Progenitor cell of endocrine pancreas (in vitro differentiated cells): Measurements from ENCODE around the gene GNA15. TPM values are rescaled to one million over a fixed set of nuclear protein-coding genes. Genes with fewer than 3 reads are reported as not detected.

Source experiments
- DNase-seq: peaks from one replicate; pipeline ENCODE4 v3.0.0; 2021; ENCODE audit warnings: low spot score; ENCODE audit not compliant: unreplicated experiment
- H3K27ac Mint-ChIP-seq: 2 replicates; pipeline ENCODE4 v1.8.0; 2021; ENCODE audit warnings: mild to moderate bottlenecking, moderate library complexity, mixed read lengths
- H3K27me3 Mint-ChIP-seq: 2 replicates; pipeline ENCODE4 v1.8.0; 2021; ENCODE audit warnings: mixed read lengths
- H3K36me3 Mint-ChIP-seq: 2 replicates; pipeline ENCODE4 v1.8.0; 2022; ENCODE audit warnings: mixed read lengths; ENCODE audit not compliant: insufficient read depth
- H3K4me1 Mint-ChIP-seq: 2 replicates; pipeline ENCODE4 v1.8.0; 2021; ENCODE audit warnings: low read depth, mixed read lengths
- H3K4me3 Mint-ChIP-seq: 2 replicates; pipeline ENCODE4 v1.8.0; 2021; ENCODE audit warnings: low read depth, mild to moderate bottlenecking, moderate library complexity, mixed read lengths
- H3K9me3 Mint-ChIP-seq: 2 replicates; pipeline ENCODE4 v1.8.0; 2021; ENCODE audit warnings: low read depth, mixed read lengths
- total RNA-seq: library from RNA; stranded (reverse); gene quantifications from 2 replicates; pipeline ENCODE4 v1.2.1, GENCODE V29; 2021
- TF ChIP-seq, protein P1 (sequence below): fragments of 200-600 bp; sonication (generic); IDR thresholded peaks from one replicate; pipeline ENCODE4 v1.5.0; 2021; ENCODE audit warnings: antibody characterized with exemption, mild to moderate bottlenecking; ENCODE audit not compliant: unreplicated experiment

GNA15 gene
- total RNA-seq, 1 donor from 2014 or later = not detected

- TF ChIP-seq, protein P1, sequence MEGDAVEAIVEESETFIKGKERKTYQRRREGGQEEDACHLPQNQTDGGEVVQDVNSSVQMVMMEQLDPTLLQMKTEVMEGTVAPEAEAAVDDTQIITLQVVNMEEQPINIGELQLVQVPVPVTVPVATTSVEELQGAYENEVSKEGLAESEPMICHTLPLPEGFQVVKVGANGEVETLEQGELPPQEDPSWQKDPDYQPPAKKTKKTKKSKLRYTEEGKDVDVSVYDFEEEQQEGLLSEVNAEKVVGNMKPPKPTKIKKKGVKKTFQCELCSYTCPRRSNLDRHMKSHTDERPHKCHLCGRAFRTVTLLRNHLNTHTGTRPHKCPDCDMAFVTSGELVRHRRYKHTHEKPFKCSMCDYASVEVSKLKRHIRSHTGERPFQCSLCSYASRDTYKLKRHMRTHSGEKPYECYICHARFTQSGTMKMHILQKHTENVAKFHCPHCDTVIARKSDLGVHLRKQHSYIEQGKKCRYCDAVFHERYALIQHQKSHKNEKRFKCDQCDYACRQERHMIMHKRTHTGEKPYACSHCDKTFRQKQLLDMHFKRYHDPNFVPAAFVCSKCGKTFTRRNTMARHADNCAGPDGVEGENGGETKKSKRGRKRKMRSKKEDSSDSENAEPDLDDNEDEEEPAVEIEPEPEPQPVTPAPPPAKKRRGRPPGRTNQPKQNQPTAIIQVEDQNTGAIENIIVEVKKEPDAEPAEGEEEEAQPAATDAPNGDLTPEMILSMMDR = no peak
- H3K27me3 Mint-ChIP-seq = no peaks in the 10 kb centered on the region
- H3K36me3 Mint-ChIP-seq = no peaks in the 10 kb centered on the region
- H3K9me3 Mint-ChIP-seq = no peaks in the 10 kb centered on the region
- DNase-seq = no peak
- no peak overlapping the region for H3K4me3 Mint-ChIP-seq
- no peak overlapping the region for H3K27ac Mint-ChIP-seq
- H3K4me1 Mint-ChIP-seq = peaks cover 28% of the 10 kb centered on the region
Observed at GRCh38 chr19:3099347-3100145, 36.3 kb upstream of the GNA15 start.

DNA sequence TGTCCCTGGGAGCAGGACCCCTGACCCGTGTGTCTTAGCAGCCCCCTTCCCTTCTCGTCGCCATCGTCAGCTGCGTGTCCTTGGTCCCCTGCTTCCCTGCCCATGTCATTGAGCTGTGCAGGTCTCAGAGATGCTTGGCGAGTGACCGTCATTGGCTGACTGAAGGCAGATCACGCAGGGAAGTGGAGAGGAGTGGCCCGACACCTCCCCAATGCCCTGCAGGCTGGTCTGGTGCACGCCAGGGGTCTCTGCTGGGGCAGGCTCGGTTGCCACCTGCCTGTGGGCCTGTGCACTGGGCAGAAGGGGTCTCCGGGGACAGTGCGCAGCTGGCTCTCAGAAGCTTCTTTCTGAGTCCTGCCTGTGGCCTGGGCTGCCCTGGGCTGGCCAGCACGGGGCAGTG is 35.5 kb upstream of the GNA15 start:
- no peak for DNase-seq
- H3K27ac Mint-ChIP-seq = no peak overlapping the region
- H3K27me3 Mint-ChIP-seq = no peaks in the 10 kb centered on the region
- no peaks in the 10 kb centered on the region for H3K36me3 Mint-ChIP-seq
- TF ChIP-seq, protein P1 = no peak
- H3K4me1 Mint-ChIP-seq = peaks cover 25% of the 10 kb centered on the region
- H3K4me3 Mint-ChIP-seq = no peak overlapping the region
- no peaks in the 10 kb centered on the region for H3K9me3 Mint-ChIP-seq

DNA sequence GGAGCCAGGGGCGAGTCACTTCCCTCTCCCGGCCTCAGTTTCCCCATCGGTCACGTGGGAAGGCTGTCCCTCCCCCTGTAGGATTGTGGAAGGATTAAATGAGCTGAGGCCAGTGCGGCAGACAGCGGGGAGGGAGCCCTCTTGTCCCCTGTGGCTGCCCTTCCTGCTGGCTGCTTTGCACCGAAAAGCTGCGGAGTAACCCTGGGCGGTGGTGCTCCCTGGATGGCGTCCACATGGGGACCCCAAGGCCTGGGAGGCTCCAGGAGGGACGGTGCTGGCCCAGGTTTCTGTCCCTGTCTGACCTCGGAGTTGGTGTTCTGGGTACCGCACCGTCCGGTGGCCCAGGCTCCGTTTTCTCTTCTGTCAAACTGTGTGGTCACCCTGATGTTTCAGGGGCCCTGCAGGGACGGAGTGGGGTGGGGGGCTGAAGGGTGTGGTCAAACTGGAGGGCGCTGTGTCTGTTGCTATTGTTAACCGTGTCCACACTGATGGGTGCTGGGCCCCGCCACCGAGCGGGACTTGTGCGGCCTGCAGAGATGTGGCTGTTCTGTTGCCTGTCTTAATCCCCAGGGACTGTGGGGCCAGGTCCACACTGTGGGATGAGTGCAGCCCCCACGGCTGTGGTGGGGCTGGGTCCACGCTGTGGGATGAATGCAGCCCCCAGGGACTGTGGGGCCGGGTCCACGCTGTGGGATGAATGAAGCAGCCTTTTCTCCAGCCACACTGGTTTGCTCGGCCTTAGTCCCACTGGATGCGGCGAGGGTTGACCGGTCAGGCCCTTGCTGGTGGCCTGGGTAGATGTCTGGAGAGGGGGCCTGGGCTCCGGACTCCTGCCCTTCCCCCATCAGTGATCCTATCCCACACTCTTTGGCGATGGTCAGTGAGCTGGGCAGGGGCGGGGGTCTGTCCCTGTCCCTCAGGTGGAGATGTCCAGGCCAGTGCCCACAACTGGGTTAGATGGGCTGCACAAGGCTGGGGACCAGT is 34.8 kb upstream of the GNA15 start:
- TF ChIP-seq, protein P1 = no peak
- Mint-ChIP-seq H3K27ac (no peak overlapping the region), H3K4me3 (no peak overlapping the region), H3K9me3 (no peaks in the 10 kb centered on the region), H3K36me3 (no peaks in the 10 kb centered on the region), H3K27me3 (no peaks in the 10 kb centered on the region), H3K4me1 (peaks cover 17% of the 10 kb centered on the region)
- no peak for DNase-seq

DNA sequence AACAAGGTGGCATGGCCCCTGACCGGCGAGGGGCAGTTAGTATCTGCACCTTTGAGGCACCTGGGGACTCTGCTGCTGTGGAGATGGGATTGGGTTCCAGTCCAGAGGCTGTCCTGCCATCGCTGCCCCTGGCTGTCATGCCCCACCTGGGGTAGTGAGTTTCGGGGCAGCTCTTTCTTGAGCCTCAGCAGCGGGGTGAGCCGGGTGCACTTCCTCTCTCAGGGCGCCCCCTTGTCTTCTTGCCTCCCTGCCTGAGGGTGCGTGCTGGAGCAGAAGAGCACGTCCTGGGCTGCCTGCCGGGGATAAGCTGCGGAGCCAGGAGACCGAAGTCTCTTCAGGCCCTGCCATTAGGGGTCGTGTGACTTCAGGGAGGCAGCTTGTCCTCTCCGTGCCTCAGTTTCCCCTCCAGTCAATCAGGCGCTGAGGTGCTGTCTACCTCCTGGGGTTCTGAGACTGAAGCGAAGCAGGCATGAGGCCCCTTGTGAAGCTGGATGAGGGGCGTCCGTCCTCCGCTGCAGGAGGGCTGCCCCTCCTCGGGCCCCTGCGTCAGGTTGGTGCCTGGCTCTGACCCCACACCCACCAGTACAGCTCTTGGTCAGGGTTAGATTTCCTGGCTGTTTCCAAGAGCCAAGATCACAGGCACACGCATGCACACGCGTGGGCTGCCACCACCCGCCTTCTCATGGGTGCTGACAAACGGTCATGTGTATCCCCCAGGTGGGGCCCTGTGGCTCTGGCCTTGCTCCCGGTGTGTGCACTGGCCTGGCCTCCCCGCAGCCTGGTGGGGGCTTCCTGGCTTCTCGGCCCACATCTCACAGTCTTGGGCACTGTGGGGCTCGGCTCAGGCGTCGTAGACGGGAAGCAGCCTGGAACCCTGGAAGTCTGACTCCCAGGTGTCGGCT is 33.3 kb upstream of the GNA15 start:
- DNase-seq = no peak
- Mint-ChIP-seq H3K4me1 (peaks cover 17% of the 10 kb centered on the region), H3K9me3 (no peaks in the 10 kb centered on the region), H3K4me3 (no peak overlapping the region), H3K27me3 (no peaks in the 10 kb centered on the region), H3K27ac (no peak overlapping the region), H3K36me3 (no peaks in the 10 kb centered on the region)
- TF ChIP-seq, protein P1 = no peak

- Mint-ChIP-seq H3K4me1 (peaks cover 26% of the 10 kb centered on the region), H3K9me3 (no peaks in the 10 kb centered on the region), H3K27ac (no peak overlapping the region), H3K36me3 (no peaks in the 10 kb centered on the region), H3K27me3 (no peaks in the 10 kb centered on the region), H3K4me3 (no peak overlapping the region)
- no peak for DNase-seq
- TF ChIP-seq, protein P1 = no peak
Observed at GRCh38 chr19:3104708-3104983, 31.2 kb upstream of the GNA15 start.
